Activated effector memory CD4-positive, alpha-beta T cell treated with anti-CD3 and anti-CD28 coated beads, Interleukin-2, amount 50 U/mL, for 16 hours (primary cell): ENCODE data around the gene GRK3.
"Not testable (repeated sequence)": the region's sequence is repeated elsewhere in the genome, so short reads cannot be mapped to it uniquely, and the experiment has no call there.

ENCODE experiments used
- DNase-seq: peaks from one replicate; pipeline ENCODE4 v3.0.0-alpha.2; 2020

Gene GRK3

DNA sequence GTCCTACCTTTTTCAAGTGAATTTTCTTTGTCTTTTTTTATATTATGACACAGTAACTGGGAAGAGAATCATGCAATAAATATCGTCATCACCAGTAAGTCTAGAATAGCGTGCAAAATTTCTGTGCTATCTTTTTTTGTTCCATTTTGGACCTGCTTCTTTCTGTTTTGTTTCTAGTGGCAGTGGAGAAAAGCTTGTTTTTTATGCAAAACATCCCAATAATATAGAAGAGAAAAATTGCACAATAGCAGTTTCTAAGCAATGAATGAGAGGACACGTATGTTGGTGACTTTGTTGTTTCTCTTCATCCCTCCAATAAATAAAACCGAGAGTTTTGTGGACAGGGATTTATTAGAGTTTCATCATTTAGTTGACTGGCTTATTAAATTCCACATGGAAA is 10.3 kb downstream of the GRK3 start:
- DNase-seq = no peak

DNA sequence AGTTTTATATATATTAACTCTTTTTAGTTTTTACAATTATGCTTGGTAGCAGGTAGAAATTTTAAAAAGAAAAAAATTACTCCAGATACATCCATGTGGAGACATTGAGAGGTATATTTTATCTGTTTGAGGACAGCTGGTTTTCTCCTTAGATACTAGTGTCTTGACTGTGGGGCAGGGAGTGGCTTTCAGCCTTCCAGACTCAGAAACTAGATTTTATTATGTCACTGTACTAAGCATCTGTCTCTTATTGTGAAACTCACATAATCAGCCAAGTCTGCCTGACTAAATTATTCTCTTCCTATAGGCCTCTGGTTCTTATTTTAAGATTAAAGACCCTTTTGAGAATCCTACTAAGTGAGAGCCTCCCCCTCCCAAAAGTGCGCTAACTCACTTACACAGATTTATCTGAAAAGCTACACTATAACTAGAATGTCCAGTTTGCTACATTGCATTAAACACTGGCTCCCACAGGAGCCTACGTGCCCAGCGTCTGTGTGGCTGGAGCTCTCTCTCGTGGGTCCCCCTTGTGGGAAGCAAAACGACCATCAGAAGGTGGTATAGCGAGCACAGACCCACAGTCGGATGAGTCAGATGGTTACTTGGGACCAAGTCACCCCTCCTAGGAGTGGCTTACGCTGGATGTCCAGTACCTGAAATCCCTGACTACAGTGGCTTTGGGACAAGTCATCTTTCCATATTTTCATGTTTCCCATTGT is 11.4 kb downstream of the GRK3 start:
- DNase-seq = not testable (repeated sequence)

DNA sequence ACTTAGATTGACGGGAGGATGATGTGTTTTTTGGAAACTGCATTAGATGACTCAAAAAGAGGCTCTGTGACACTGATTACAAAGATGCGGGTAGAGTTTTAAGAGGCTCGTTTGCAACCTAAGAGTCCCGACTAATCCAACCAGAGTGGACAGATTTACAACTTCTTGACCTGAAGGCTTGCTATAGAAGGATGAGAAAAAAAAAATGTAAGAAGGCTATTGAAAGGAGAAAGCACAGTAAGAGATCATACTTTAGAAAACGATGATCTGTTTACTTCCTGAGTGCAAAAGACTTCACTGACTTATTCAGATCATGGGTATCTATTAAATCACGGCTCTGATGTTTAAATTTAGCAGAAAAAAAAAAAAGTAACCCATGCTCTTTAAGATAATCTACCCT is 17.0 kb downstream of the GRK3 start:
- not testable (repeated sequence) for DNase-seq

DNA sequence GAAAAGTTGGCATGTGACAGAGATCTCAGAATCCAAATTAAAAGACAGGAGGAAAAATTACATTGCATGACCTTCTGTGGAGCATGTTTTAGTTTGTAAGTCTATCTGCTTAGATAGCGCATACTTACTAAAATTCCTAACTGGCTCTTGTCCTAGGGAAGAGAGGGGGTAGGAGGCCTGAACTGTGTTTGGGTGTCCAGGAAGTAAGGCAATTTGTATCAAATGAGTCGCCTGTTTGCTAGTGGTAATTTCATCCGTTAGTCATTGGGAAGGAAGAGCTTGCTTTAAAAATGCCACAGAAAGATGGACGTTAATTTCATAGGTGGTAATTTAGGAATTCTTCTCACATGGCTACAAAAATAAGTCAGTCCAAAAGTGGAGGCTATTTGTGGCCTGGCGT is 18.5 kb downstream of the GRK3 start:
- no peak for DNase-seq

DNA sequence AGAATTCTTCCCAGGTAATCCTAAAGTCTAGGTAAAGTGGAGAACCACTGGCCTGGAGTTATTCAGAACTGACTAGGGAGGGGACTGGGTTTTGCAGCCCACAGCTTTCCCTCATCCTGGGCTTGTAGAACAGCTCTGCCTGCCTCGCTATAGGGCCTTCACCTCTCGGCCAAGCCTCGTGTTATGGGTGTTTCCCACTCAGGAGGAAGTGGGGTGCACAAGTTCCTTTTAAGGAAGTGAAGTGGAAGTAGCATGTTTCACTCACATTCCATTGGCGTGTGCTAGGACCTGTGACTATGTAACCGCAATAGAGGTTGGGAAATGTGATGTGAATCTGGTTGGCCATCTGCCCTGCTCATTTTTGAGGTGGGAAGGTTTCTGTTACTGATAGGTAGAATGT is 20.5 kb downstream of the GRK3 start:
- not testable (repeated sequence) for DNase-seq

GRCh38 chr22:25589664-25590063 is 25.2 kb downstream of the GRK3 start:
- not testable (repeated sequence) for DNase-seq

- DNase-seq = not testable (repeated sequence)
These were observed 28.8 kb downstream of the GRK3 start for GRCh38 chr22:25593323-25593722.

DNA sequence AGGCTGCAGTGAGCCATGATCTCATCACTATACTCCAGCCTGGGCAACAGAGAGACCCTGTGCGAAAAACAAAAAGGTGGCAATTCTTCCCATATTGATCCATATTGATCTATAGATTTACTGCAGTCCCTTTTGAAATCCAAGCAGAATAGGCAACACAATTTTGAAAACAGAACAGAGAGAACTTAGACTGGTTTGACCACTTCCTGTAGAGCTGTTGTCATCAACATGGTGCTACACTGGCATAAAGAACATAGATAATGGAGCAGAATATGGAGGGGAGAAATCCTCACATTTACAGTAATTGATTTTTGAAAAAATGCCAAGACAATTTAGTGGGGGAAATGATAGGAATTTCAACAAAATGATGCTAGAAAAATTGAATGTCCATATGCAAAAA is 34.1 kb downstream of the GRK3 start:
- DNase-seq = no peak

GRCh38 chr22:25602445-25602844 is 38.0 kb downstream of the GRK3 start:
- no peak for DNase-seq

DNA sequence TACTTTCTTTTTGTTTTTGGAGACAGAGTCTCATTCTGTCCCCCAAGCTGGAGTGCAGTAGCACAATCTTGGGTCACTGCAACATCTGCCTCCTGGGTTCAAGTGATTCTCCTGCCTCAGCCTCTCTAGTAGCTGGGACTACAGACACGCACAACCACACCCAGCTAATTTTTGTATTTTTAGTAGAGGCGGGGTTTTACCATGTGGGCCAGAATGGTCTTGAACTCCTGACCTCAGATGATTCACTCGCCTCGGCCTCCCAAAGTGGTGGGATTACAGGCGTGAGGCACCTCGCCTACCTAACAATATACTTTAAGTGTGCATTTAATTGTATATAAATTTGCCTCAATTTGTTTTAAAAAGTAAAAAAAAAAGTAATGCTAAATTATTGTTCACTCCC is 38.4 kb downstream of the GRK3 start:
- DNase-seq = no peak

GRCh38 chr22:25605146-25605545 is 40.7 kb downstream of the GRK3 start:
- not testable (repeated sequence) for DNase-seq

DNA sequence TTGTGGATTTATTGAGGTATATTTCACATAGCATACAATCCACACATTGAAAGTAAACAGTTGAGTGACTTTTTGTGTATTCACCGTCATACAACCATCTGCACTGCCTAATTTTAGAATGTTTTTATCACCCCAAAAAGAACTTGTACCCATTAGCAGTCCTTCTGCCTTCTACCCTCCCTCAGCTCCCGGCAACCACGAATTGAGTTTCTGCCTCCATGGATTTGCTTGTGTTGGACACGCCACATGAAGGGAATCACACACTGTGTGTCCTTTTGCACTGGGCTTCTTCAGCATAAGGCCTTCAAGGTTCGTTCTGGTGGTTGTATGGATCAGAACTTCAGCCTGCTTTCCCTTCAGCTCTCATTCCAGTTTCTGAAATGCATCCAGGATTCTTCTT is 41.1 kb downstream of the GRK3 start:
- not testable (repeated sequence) for DNase-seq

DNA sequence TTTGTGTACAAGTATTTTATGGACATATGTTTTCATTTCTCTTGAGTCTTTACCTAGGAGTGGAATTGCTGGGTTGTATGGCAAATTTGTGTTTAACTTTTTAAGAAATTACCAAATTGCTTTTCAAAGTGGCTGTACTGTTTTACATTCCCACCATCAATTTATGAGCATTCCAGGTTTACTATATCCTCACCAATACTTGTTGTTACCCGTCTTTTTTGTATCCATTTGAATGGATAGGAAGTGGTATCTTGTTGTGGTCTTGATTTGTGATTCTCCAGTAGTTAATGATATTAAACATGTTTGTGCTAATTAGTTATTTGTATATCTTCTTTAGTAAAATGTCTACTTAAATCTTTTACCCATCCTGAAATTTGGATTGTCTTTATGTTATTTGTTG is 46.8 kb downstream of the GRK3 start:
- not testable (repeated sequence) for DNase-seq

- DNase-seq = not testable (repeated sequence)
These were observed 48.7 kb downstream of the GRK3 start for GRCh38 chr22:25613131-25613530.

DNA sequence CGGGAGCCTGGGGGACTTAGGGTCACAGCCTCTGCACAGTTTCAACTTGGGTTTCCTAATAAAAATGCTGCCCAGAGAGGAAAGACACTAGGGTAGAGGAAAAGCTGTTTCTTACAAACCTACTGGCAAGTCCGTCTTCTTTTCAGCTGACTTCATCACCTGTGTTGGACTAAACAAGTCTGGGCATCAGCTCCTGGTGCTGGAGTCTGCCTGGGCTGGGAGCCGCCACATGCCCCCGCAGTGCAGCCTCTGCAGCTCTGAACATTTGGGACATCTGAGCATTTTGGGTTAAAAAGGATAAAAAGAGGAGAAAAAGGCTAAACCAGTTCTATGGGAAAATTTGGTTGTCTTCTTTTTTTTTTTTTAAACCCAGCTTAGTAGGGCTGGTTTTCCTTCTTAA is 49.1 kb downstream of the GRK3 start:
- not testable (repeated sequence) for DNase-seq

GRCh38 chr22:25614791-25615190 is 50.3 kb downstream of the GRK3 start:
- DNase-seq = not testable (repeated sequence)

DNA sequence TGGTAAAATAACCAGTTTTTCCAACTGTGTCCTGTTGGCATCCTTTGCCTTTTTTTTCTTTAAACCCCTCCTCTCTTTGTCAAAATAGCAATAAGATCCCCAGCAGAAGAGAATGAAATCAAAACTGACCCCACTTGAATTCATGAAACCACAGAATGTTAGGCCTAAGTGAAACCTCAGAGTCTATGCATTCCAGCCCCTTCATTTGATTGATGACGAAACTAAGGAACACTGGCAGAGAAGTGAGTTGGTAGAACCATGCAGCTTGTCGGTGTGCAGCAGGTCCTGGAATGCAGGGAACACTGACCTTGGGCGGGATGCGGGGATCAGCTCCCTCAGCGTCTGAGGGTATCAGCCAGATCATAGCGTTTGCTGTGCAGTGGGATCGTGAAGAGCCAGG is 57.5 kb downstream of the GRK3 start:
- no peak for DNase-seq

GRCh38 chr22:25623310-25623734 is 58.8 kb downstream of the GRK3 start:
- DNase-seq = no peak

DNA sequence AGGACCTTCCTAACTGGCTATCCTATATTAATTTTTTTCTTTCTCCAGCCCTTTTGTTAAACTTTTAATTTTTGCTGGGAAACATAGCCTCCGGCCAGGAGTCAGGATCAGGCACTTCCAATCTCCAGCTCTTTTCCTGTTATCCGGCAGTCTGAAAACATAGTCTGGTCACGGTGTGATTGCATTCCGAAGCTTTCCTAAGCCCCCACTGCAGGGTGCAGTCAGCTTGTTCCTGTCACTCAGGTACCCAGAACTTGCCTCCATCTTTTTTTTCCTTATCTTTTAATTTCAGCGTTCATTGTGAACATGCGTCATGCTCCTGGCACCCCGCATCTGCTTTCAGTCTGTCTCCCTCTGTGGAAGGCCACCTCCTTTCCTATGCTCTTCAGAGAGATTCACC is 59.4 kb downstream of the GRK3 start:
- no peak for DNase-seq

- no peak for DNase-seq
These were observed 60.0 kb downstream of the GRK3 start for GRCh38 chr22:25624476-25624875.

DNA sequence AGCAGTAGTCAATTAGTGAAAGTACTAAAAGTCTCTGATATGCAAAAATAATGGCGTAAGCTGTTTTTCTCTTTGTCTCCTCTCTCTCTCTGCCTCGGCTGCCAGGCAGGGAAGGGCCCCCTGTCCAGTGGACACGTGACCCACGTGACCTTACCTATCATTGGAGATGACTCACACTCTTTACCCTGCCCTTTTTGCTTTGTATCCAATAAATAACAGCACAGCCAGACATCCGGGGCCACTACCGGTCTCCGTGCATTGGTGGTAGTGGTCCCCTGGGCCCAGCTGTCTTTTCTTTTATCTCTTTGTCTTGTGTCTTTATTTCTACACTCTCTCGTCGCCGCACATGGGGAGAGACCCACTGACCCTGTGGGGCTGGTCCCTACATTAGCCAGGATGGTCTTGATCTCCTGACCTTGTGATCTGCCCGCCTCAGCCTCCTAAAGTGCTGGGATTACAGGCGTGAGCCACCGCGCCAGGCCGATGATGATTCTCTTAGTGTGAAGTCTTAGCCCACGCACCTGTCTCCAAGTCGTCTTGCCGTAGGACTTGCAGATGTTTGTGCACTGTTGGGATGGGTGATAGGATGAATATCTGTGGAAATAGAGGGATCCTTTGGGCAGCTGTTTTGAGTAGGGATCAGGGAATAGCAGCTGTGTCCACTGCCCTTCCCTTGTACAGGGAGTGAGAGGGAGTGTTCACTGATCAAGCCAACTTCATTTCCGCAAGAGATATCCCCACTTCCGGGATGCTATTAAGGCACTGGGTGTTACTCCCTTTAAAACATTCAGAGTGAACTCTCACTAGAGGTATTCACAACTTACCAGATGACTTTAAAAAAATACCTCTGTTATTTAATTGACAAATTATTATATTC is 61.5 kb downstream of the GRK3 start:
- not testable (repeated sequence) for DNase-seq

DNA sequence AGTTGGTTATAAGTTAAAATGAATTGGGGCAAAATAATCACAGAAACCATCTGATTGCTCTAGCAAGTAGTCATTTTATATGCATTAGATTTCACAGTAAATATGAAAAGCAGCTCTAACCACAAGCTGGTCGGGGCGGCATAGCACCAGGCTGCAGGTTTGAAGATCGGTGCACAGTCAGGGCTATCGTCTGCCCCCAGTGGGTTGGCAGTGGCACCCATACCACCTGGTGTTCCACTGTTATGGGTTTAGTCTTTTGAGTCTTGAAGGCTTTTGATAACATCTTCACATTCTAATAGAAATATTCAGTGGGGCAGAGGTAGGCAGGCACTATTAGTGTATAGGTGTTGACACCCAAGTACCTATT is 62.1 kb downstream of the GRK3 start:
- no peak for DNase-seq

GRCh38 chr22:25627271-25627852 is 62.9 kb downstream of the GRK3 start:
- no peak for DNase-seq

DNA sequence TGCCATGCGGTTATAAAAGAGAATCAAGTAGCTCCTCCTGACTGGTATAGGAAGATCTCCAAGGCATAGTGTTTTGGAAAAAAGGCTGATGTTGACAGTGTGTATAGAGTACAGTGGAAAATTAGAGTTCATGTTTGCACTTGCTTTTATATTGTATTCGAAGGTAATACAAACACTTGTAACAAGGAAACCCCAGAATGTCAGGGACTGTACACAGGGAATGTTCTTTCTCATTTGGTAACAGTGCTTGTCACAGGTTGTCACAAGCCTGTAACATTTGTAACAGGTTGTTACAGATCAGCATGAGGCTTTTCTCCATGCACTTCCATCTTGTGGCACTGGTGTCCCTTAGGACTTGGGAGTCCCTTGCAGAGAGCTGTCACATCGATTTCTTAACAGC is 64.0 kb downstream of the GRK3 start:
- DNase-seq = no peak
